HepG2 (cell line): ENCODE results near the gene CENPP. TPM values are rescaled to one million over a fixed set of nuclear protein-coding genes. Genes with fewer than 3 reads are reported as not detected.

Experiments
- CSRNP1 ChIP-seq: sonication (generic); formaldehyde crosslinking; IDR thresholded peaks from 2 replicates; pipeline ENCODE4 v1.8.1; 2023; ENCODE audit warnings: mild to moderate bottlenecking, missing genetic modification reagents
- HBP1 ChIP-seq: IDR thresholded peaks from 2 replicates; pipeline ENCODE4 v1.6.1; 2016; ENCODE audit warnings: low read depth, control low read depth
- HNF1A ChIP-seq, 2 experiments: sonication (generic) in 1 of 2; formaldehyde crosslinking in 1 of 2; IDR thresholded peaks; 2 replicates each; pipeline versions ENCODE4 v1.4.0 to v1.6.1; 2016 to 2020; ENCODE audit warnings: borderline replicate concordance in 1 of 2, low read depth in 1 of 2, mild to moderate bottlenecking in 1 of 2, missing genetic modification reagents in 1 of 2
- JUND ChIP-seq: sonication (generic); formaldehyde crosslinking; IDR thresholded peaks from 2 replicates; pipeline ENCODE4 v1.8.0; 2022; ENCODE audit warnings: mild to moderate bottlenecking, missing genetic modification reagents
- NFE2 ChIP-seq: sonication (generic); formaldehyde crosslinking; IDR thresholded peaks from 2 replicates; pipeline ENCODE4 v1.4.0; 2020; ENCODE audit warnings: missing genetic modification reagents
- PTBP1 ChIP-seq: fragments of 200-400 bp; formaldehyde crosslinking; IDR thresholded peaks from 2 replicates; pipeline ENCODE4 v1.6.1; 2018; ENCODE audit warnings: low read length, low read depth; ENCODE audit not compliant: poor library complexity, severe bottlenecking
- REPIN1 ChIP-seq: sonication (generic); formaldehyde crosslinking; IDR thresholded peaks from 2 replicates; pipeline ENCODE4 v1.8.0; 2022; ENCODE audit warnings: missing genetic modification reagents, low read depth, mild to moderate bottlenecking, borderline replicate concordance
- TEAD3 ChIP-seq: optimal IDR thresholded peaks from 2 replicates; pipeline ENCODE3; 2016; ENCODE audit warnings: borderline replicate concordance
- ZNF136 ChIP-seq: sonication (generic); formaldehyde crosslinking; IDR thresholded peaks from 2 replicates; pipeline ENCODE4 v1.8.1; 2022; ENCODE audit warnings: low read depth, mild to moderate bottlenecking, moderate library complexity, missing genetic modification reagents
- ZNF878 ChIP-seq: sonication (generic); formaldehyde crosslinking; IDR thresholded peaks from 2 replicates; pipeline ENCODE4 v1.8.1; 2023; ENCODE audit warnings: mild to moderate bottlenecking, missing genetic modification reagents, moderate library complexity
- polyA plus RNA-seq, 8 experiments: library from polyadenylated mRNA; depleted of rRNA in 3 of 8; stranded (reverse) in 7 of 8; unstranded in 1 of 8; fragments of >200 nt; fragmentation: Illumina TruSeq in 4 of 8; extraction: Trizol in 4 of 8; gene quantifications; 2 replicates each; pipeline versions ENCODE4 v1.2.1 to v1.2.3, GENCODE V29; 2011 to 2016; ENCODE audit warnings: low read depth in 4 of 8, missing spikeins in 1 of 8, mixed read lengths in 1 of 8; ENCODE audit not compliant: insufficient read depth in 1 of 8
- total RNA-seq, 5 experiments: library from RNA; depleted of rRNA; stranded (reverse); fragments of >200 nt; fragmentation: Illumina TruSeq; extraction: Trizol; gene quantifications; 2 replicates each; pipeline ENCODE4 v1.2.3, GENCODE V29; 2016; ENCODE audit warnings: low read depth in 1 of 5
- TF ChIP-seq, protein P1 (sequence below): IDR thresholded peaks from 2 replicates; pipeline ENCODE4 v1.4.0; 2020; ENCODE audit warnings: mild to moderate bottlenecking, missing genetic modification reagents
- TF ChIP-seq, protein P2 (sequence below): sonication (generic); formaldehyde crosslinking; IDR thresholded peaks from 2 replicates; pipeline ENCODE4 v1.5.1; 2020; ENCODE audit warnings: mild to moderate bottlenecking, missing genetic modification reagents, moderate library complexity

The CENPP gene
- total and polyA plus RNA-seq, 2 of the 13 experiments (the other 11 are each of a cell fraction or from before 2014, with no cell fraction given), result 2.0 to 11.4 TPM

DNA sequence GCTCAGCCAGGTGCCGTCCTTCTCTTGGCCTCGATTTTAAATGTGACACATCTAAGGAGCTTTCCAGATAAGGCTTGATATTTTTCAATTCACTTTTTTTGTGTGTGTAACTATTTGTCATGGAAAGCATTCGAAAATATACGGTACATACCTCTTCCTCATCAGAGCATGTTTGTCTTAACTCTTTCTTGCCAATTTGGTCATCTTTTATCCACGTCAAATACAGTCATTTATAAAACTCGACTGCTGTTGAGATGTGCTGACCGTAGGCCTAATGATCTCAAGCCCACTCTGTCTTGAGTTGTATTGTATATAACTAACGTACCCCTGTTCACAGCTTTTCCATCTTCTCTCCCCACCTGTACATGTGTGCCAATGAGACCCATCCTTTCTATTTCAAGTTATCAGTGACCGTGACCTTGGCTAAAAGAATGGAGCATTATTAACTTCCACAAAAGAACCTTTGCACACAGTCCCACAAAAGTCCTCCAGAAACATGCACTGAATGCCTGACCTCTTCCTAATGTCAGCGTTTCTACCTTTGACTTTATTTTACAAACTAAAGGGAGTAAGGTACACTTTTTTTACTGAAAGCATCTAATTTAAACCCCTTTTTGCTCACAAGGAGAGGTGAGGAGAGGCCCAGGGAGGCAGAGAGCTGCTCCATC is 282.6 kb downstream of the CENPP start (continued):
- TF ChIP-seq TEAD3 (CRISPR knock-in tag) (peak; percentile 53), HBP1 (no peak), JUND (CRISPR knock-in tag) (no peak), REPIN1 (CRISPR knock-in tag) (no peak), PTBP1 (no peak), HNF1A (IDR thresholded peaks at IDR 0.05; ENCODE audit: low read depth) (no peak), HNF1A (CRISPR knock-in tag; IDR thresholded peaks at IDR 0.05; ENCODE audit: borderline replicate concordance) (no peak), ZNF136 (CRISPR knock-in tag) (no peak), ZNF878 (CRISPR knock-in tag) (no peak), NFE2 (CRISPR knock-in tag) (no peak), CSRNP1 (CRISPR knock-in tag) (no peak)
- TF ChIP-seq, protein P1, sequence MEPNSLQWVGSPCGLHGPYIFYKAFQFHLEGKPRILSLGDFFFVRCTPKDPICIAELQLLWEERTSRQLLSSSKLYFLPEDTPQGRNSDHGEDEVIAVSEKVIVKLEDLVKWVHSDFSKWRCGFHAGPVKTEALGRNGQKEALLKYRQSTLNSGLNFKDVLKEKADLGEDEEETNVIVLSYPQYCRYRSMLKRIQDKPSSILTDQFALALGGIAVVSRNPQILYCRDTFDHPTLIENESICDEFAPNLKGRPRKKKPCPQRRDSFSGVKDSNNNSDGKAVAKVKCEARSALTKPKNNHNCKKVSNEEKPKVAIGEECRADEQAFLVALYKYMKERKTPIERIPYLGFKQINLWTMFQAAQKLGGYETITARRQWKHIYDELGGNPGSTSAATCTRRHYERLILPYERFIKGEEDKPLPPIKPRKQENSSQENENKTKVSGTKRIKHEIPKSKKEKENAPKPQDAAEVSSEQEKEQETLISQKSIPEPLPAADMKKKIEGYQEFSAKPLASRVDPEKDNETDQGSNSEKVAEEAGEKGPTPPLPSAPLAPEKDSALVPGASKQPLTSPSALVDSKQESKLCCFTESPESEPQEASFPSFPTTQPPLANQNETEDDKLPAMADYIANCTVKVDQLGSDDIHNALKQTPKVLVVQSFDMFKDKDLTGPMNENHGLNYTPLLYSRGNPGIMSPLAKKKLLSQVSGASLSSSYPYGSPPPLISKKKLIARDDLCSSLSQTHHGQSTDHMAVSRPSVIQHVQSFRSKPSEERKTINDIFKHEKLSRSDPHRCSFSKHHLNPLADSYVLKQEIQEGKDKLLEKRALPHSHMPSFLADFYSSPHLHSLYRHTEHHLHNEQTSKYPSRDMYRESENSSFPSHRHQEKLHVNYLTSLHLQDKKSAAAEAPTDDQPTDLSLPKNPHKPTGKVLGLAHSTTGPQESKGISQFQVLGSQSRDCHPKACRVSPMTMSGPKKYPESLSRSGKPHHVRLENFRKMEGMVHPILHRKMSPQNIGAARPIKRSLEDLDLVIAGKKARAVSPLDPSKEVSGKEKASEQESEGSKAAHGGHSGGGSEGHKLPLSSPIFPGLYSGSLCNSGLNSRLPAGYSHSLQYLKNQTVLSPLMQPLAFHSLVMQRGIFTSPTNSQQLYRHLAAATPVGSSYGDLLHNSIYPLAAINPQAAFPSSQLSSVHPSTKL (CRISPR knock-in tag), result peak; percentile 55
- TF ChIP-seq, protein P2, sequence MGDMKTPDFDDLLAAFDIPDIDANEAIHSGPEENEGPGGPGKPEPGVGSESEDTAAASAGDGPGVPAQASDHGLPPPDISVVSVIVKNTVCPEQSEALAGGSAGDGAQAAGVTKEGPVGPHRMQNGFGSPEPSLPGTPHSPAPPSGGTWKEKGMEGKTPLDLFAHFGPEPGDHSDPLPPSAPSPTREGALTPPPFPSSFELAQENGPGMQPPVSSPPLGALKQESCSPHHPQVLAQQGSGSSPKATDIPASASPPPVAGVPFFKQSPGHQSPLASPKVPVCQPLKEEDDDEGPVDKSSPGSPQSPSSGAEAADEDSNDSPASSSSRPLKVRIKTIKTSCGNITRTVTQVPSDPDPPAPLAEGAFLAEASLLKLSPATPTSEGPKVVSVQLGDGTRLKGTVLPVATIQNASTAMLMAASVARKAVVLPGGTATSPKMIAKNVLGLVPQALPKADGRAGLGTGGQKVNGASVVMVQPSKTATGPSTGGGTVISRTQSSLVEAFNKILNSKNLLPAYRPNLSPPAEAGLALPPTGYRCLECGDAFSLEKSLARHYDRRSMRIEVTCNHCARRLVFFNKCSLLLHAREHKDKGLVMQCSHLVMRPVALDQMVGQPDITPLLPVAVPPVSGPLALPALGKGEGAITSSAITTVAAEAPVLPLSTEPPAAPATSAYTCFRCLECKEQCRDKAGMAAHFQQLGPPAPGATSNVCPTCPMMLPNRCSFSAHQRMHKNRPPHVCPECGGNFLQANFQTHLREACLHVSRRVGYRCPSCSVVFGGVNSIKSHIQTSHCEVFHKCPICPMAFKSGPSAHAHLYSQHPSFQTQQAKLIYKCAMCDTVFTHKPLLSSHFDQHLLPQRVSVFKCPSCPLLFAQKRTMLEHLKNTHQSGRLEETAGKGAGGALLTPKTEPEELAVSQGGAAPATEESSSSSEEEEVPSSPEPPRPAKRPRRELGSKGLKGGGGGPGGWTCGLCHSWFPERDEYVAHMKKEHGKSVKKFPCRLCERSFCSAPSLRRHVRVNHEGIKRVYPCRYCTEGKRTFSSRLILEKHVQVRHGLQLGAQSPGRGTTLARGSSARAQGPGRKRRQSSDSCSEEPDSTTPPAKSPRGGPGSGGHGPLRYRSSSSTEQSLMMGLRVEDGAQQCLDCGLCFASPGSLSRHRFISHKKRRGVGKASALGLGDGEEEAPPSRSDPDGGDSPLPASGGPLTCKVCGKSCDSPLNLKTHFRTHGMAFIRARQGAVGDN, result no peak
